HEK293T (cell line): ENCODE measurements around the gene MYG1.

Experiments used
- CTCF ChIA-PET: fragments of 350-600 bp; formaldehyde crosslinking; extraction: SDS; loops from one replicate; lab custom pipeline; 2021; ENCODE audit warnings: antibody characterized with exemption, inconsistent platforms; lab: Yijun Ruan, JAX
- POLR2A ChIA-PET: fragments of 350-600 bp; formaldehyde crosslinking; extraction: SDS; loops from one replicate; lab custom pipeline; 2020; ENCODE audit warnings: antibody characterized with exemption, inconsistent platforms; lab: Yijun Ruan, JAX
- DNase-seq: peaks from one replicate; pipeline ENCODE4 v3.0.0; 2012; ENCODE audit warnings: mixed read lengths; ENCODE audit errors: extremely low spot score
- ARNT ChIP-seq: fragments of 450-650 bp; IDR thresholded peaks from 2 replicates; pipeline ENCODE4 v1.6.1; 2017; ENCODE audit warnings: mild to moderate bottlenecking
- BHLHE40 ChIP-seq: fragments of 450-650 bp; IDR thresholded peaks from 2 replicates; pipeline ENCODE4 v1.6.1; 2016; ENCODE audit warnings: mild to moderate bottlenecking, moderate library complexity, borderline replicate concordance
- CTBP1 ChIP-seq: fragments of 450-650 bp; IDR thresholded peaks from 2 replicates; pipeline ENCODE4 v1.6.1; 2016; ENCODE audit warnings: borderline replicate concordance
- ELF4 ChIP-seq: fragments of 450-650 bp; IDR thresholded peaks from 2 replicates; pipeline ENCODE4 v1.6.1; 2017; ENCODE audit warnings: antibody characterized with exemption
- FOXA1 ChIP-seq: fragments of 450-650 bp; IDR thresholded peaks from 2 replicates; pipeline ENCODE4 v1.6.1; 2016; ENCODE audit warnings: mild to moderate bottlenecking
- FOXK2 ChIP-seq: fragments of 450-650 bp; IDR thresholded peaks from 2 replicates; pipeline ENCODE4 v1.6.1; 2016; ENCODE audit warnings: mild to moderate bottlenecking
- FOXM1 ChIP-seq: fragments of 450-650 bp; IDR thresholded peaks from 2 replicates; pipeline ENCODE4 v1.6.1; 2017; ENCODE audit warnings: mild to moderate bottlenecking, borderline replicate concordance
- HDGF ChIP-seq: fragments of 450-650 bp; IDR thresholded peaks from 2 replicates; pipeline ENCODE4 v1.6.1; 2017; ENCODE audit warnings: antibody characterized with exemption, borderline replicate concordance
- L3MBTL2 ChIP-seq: fragments of 450-650 bp; conservative IDR thresholded peaks from 2 replicates; pipeline ENCODE4 v1.6.1; 2016; ENCODE audit warnings: mild to moderate bottlenecking
- LEF1 ChIP-seq: fragments of 450-650 bp; IDR thresholded peaks from 2 replicates; pipeline ENCODE4 v1.6.1; 2017; ENCODE audit warnings: mild to moderate bottlenecking, borderline replicate concordance
- NFRKB ChIP-seq: fragments of 450-650 bp; IDR thresholded peaks from 2 replicates; pipeline ENCODE4 v1.6.1; 2016; ENCODE audit warnings: mild to moderate bottlenecking, moderate library complexity
- PKNOX1 ChIP-seq: fragments of 450-650 bp; IDR thresholded peaks from 2 replicates; pipeline ENCODE4 v1.6.1; 2016
- SP1 ChIP-seq: fragments of 450-650 bp; IDR thresholded peaks from 2 replicates; pipeline ENCODE4 v1.6.1; 2017
- SUZ12 ChIP-seq: fragments of 450-650 bp; IDR thresholded peaks from 2 replicates; pipeline ENCODE4 v1.6.1; 2016; ENCODE audit warnings: mild to moderate bottlenecking
- TARDBP ChIP-seq: fragments of 450-650 bp; IDR thresholded peaks from 2 replicates; pipeline ENCODE4 v1.6.1; 2016
- ZNF384 ChIP-seq: fragments of 450-650 bp; IDR thresholded peaks from 2 replicates; pipeline ENCODE4 v1.6.1; 2016

MYG1 gene

GRCh38 chr12:53277981-53278380, 21.5 kb upstream of the MYG1 start:
- CTCF ChIA-PET, result interaction anchor here (0.6 to 1.5 kb wide), 3 partner anchors 10 to 104 kb away, joined by 3 to 5 read pairs (median 4); partner anchors contain the start of gene ESPL1
- POLR2A ChIA-PET, result interaction anchor here (2.2 to 3.2 kb wide), 2 partner anchors 10 to 17 kb away, joined by 8 to 15 read pairs; partner anchors contain the start of genes ESPL1 and PFDN5
- TF ChIP-seq TARDBP (no peak), NFRKB (no peak), L3MBTL2 (no peak), ELF4 (no peak), BHLHE40 (no peak), LEF1 (no peak), HDGF (no peak), FOXA1 (no peak), ARNT (no peak), CTBP1 (no peak), FOXM1 (no peak), SP1 (no peak), ZNF384 (no peak), SUZ12 (no peak), FOXK2 (no peak), PKNOX1 (no peak)
- no peak for DNase-seq

- CTCF ChIA-PET, result interaction anchor here (0.8 to 1.1 kb wide), 3 partner anchors 21 to 68 kb away, joined by 3 read pairs; no protein-coding TSS in a partner anchor
Measured at GRCh38 chr12:53279283-53279869, 20.1 kb upstream of the MYG1 start.

GRCh38 chr12:53279888-53280498, 19.5 kb upstream of the MYG1 start:
- TF ChIP-seq ARNT (no peak), CTBP1 (no peak), ZNF384 (no peak)
- no peak for DNase-seq
- POLR2A ChIA-PET, result interaction anchor here (0.8 to 3.2 kb wide), 3 partner anchors 12 to 41 kb away, joined by 3 to 15 read pairs (median 4); partner anchors contain the start of genes AAAS, ESPL1 and PFDN5
- CTCF ChIA-PET, result interaction anchor here (0.9 to 1.1 kb wide), 2 partner anchors 66 to 68 kb away, joined by 3 read pairs; no protein-coding TSS in a partner anchor

More at GRCh38 chr12:53279283-53279869, 20.1 kb upstream of the MYG1 start:
- POLR2A ChIA-PET, result interaction anchor here (1.0 to 3.2 kb wide), 3 partner anchors 11 to 42 kb away, joined by 3 to 15 read pairs (median 8); partner anchors contain the start of genes AAAS, ESPL1 and PFDN5
- DNase-seq, result no peak
- TF ChIP-seq NFRKB (no peak), FOXA1 (no peak), CTBP1 (no peak), HDGF (no peak), PKNOX1 (no peak), FOXM1 (no peak)

- ChIA-PET CTCF (interaction anchor here (1.3 kb wide), 1 partner anchor 74 kb away, joined by 3 read pairs; no protein-coding TSS in a partner anchor), POLR2A (interaction anchor here (1.0 kb wide), 1 partner anchor 35 kb away, joined by 3 read pairs; a partner anchor contains a TSS)
- TF ChIP-seq NFRKB (no peak), LEF1 (no peak), HDGF (no peak), FOXM1 (no peak), FOXK2 (no peak), BHLHE40 (no peak), CTBP1 (no peak), ELF4 (no peak)
- DNase-seq, result no peak
Measured at GRCh38 chr12:53286448-53286847, 13.0 kb upstream of the MYG1 start.

GRCh38 chr12:53287741-53288216, 11.7 kb upstream of the MYG1 start:
- DNase-seq, result peak; percentile 62
- no peak for TF ChIP-seq ELF4
- TF ChIP-seq CTBP1, result no peak
- no peak for TF ChIP-seq BHLHE40
- TF ChIP-seq HDGF, result no peak
- no peak for TF ChIP-seq LEF1
- no peak for TF ChIP-seq SP1
- POLR2A ChIA-PET, result no interaction called here
- CTCF ChIA-PET, result interaction anchor here (1.1 to 1.4 kb wide), 3 partner anchors 73 to 213 kb away, joined by 3 to 7 read pairs (median 5); partner anchors contain the start of gene TARBP2

- CTCF ChIA-PET, result interaction anchor here (0.8 to 1.4 kb wide), 4 partner anchors 73 to 213 kb away, joined by 3 to 7 read pairs (median 4); partner anchors contain the start of gene TARBP2
- no peak for DNase-seq
- POLR2A ChIA-PET, result no interaction called here
- TF ChIP-seq HDGF, result no peak
- no peak for TF ChIP-seq BHLHE40
- TF ChIP-seq TARDBP, result no peak
- no peak for TF ChIP-seq CTBP1
- TF ChIP-seq FOXA1, result no peak
- TF ChIP-seq ARNT, result no peak
- no peak for TF ChIP-seq SP1
- no peak for TF ChIP-seq L3MBTL2
- TF ChIP-seq PKNOX1, result no peak
- TF ChIP-seq ZNF384, result no peak
- no peak for TF ChIP-seq FOXK2
- TF ChIP-seq ELF4, result no peak
- TF ChIP-seq NFRKB, result no peak
Measured at GRCh38 chr12:53288322-53288721, 11.2 kb upstream of the MYG1 start.
